GM10266 (cell line): ENCODE measurements around the gene PCID2.

Source experiments
- DNase-seq: peaks from one replicate; pipeline ENCODE4 v3.0.0; 2012; ENCODE audit errors: extremely low spot score
- CTCF ChIP-seq: IDR thresholded peaks from 2 replicates; pipeline ENCODE4 v1.5.1; 2012; ENCODE audit warnings: mild to moderate bottlenecking, low read depth; ENCODE audit not compliant: control insufficient read depth, insufficient read depth; ENCODE audit errors: missing control alignments

PCID2 gene

GRCh38 chr13:113239357-113239756, 30.9 kb upstream of the PCID2 start:
- DNase-seq = no peak
- no peak for TF ChIP-seq CTCF

- no peak for TF ChIP-seq CTCF
- DNase-seq = no peak
These were observed 30.1 kb upstream of the PCID2 start for GRCh38 chr13:113238536-113238935.

GRCh38 chr13:113233101-113233500, 24.6 kb upstream of the PCID2 start:
- DNase-seq = no peak
- no peak for TF ChIP-seq CTCF

GRCh38 chr13:113232208-113233003, 23.9 kb upstream of the PCID2 start:
- DNase-seq = no peak
- no peak for TF ChIP-seq CTCF

- no peak for TF ChIP-seq CTCF
- no peak for DNase-seq
These were observed 23.1 kb upstream of the PCID2 start for GRCh38 chr13:113231306-113232207.

GRCh38 chr13:113229791-113230190, 21.3 kb upstream of the PCID2 start:
- DNase-seq = no peak
- no peak for TF ChIP-seq CTCF

- TF ChIP-seq CTCF = no peak
These were observed 20.7 kb upstream of the PCID2 start for GRCh38 chr13:113229161-113229560.

More at GRCh38 chr13:113229161-113229560, 20.7 kb upstream of the PCID2 start:
- DNase-seq = no peak
